NB4 (cell line): ENCODE results near the gene ZBTB46.

Experiments
- DNase-seq: peaks from one replicate; pipeline ENCODE4 v3.0.0; 2010; ENCODE audit warnings: low read depth
- H3K4me3 ChIP-seq: one replicate; pipeline ENCODE4 v1.5.1; 2011; ENCODE audit warnings: mild to moderate bottlenecking, low read depth, low read length, moderate library complexity
- MYC ChIP-seq: IDR thresholded peaks from 2 replicates; pipeline ENCODE4 v1.6.1; 2011; ENCODE audit warnings: low read depth, low read length
- POLR2A ChIP-seq: IDR thresholded peaks from 2 replicates; pipeline ENCODE4 v1.6.1; 2011; ENCODE audit warnings: mild to moderate bottlenecking; ENCODE audit not compliant: insufficient read length; ENCODE audit errors: extremely low read depth
- TF ChIP-seq, protein P1 (sequence below): IDR thresholded peaks from 2 replicates; pipeline ENCODE4 v1.6.1; 2011; ENCODE audit warnings: low read depth, low read length
- TF ChIP-seq, protein P2 (sequence below): IDR thresholded peaks from one replicate; pipeline ENCODE4 v1.5.1; 2012; ENCODE audit warnings: low read depth, low read length

Gene ZBTB46

DNA sequence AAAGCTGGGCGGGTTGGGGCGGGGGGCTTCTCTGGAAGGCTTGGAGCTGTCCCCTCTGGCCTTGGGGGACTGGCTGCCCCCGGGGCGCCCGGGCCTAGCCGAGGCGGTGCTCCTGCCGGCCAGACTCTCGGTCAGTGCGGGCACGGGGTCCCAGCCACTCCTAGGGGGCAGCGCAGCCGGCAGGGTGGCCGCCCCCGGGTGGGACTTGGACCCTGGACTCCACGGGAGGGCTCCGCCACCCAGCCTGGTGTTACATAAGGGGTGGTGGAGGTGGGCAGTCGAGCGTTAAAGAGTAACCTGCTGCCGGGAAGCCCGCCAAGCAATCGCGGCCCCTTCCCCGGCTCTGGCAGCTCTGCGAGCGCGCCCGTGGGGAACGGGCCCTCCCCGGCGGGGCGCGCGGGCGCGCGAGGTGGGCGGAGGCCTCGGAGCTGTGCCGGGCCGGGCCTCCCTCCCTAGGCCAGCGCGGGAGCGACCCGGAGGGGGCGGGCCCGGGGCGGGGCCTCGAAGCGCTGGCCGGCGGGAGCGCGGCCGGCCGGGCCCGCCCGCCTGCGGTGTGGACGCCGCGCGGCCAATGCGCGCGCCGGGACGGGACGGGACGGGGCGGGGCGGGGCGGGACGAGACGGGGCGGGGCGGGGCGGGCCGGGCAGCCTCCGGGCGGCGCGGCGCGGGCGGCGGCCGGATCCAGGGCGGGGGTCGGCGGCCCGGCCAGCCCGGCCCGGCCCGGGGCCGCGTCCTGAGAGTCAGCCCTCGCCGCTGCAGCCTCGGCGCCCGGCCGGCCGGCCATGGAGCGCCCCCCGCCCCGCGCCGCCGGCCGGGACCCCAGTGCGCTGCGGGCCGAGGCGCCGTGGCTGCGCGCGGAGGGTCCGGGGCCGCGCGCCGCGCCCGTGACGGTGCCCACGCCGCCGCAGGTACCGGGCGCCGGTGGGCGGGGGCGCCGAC is 91.7 kb downstream of the ZBTB46 start, which contains the start of gene SLC2A4RG:
SLC2A4RG (plus strand) TSS at position 647 of the 940 bp plus-strand sequence; CDS start at position 784, 137 bp downstream.
- peak; percentile 82 for DNase-seq
- TF ChIP-seq POLR2A: peak; percentile 21
- no peak for TF ChIP-seq MYC
- peak within 1 kb of the TSS; percentile 74 for H3K4me3 ChIP-seq

DNA sequence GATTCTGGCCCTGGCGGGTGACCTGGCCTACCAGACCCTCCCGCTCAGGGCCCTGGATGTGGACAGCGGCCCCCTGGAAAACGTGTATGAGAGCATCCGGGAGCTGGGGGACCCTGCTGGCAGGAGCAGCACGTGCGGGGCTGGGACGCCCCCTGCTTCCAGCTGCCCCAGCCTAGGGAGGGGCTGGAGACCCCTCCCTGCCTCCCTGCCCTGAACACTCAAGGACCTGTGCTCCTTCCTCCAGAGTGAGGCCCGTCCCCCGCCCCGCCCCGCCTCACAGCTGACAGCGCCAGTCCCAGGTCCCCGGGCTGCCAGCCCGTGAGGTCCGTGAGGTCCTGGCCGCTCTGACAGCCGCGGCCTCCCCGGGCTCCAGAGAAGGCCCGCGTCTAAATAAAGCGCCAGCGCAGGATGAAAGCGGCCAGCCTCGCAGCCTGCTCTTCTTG is 92.4 kb downstream of the ZBTB46 start:
- H3K4me3 ChIP-seq: no peak overlapping the region
- TF ChIP-seq, protein P1, sequence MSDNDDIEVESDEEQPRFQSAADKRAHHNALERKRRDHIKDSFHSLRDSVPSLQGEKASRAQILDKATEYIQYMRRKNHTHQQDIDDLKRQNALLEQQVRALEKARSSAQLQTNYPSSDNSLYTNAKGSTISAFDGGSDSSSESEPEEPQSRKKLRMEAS: no peak
- TF ChIP-seq MYC (no peak), POLR2A (no peak)
- TF ChIP-seq, protein P2, sequence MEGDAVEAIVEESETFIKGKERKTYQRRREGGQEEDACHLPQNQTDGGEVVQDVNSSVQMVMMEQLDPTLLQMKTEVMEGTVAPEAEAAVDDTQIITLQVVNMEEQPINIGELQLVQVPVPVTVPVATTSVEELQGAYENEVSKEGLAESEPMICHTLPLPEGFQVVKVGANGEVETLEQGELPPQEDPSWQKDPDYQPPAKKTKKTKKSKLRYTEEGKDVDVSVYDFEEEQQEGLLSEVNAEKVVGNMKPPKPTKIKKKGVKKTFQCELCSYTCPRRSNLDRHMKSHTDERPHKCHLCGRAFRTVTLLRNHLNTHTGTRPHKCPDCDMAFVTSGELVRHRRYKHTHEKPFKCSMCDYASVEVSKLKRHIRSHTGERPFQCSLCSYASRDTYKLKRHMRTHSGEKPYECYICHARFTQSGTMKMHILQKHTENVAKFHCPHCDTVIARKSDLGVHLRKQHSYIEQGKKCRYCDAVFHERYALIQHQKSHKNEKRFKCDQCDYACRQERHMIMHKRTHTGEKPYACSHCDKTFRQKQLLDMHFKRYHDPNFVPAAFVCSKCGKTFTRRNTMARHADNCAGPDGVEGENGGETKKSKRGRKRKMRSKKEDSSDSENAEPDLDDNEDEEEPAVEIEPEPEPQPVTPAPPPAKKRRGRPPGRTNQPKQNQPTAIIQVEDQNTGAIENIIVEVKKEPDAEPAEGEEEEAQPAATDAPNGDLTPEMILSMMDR: no peak
- DNase-seq: no peak

DNA sequence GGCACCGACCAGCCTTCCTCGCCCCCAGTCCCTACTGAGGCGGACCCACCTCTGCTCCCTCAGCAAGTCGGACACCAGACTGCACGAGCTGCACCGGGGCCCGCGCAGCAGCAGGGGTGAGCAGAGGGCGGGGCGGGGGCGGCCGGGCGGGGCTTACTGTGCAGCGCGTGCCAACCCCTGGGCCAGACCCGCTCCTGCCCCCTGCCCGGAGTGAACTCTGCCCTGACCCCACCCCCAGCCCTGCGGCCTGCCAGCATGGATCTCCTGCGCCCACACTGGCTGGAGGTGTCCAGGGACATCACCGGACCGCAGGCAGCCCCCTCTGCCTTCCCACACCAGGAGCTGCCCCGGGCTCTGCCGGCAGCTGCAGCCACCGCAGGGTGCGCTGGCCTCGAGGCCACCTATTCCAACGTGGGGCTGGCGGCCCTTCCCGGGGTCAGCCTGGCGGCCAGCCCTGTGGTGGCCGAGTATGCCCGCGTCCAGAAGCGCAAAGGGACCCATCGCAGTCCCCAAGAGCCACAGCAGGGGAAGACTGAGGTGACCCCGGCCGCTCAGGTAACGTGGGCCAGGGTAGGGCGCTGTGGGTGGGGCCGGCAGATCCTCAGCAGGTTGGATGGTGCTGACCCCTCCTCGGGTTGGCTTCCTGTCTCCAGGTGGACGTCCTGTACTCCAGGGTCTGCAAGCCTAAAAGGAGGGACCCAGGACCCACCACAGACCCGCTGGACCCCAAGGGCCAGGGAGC is 92.9 kb downstream of the ZBTB46 start:
- H3K4me3 ChIP-seq: no peak overlapping the region
- no peak for DNase-seq
- TF ChIP-seq, protein P1: no peak
- TF ChIP-seq MYC (no peak), POLR2A (no peak)
- TF ChIP-seq, protein P2: no peak

DNA sequence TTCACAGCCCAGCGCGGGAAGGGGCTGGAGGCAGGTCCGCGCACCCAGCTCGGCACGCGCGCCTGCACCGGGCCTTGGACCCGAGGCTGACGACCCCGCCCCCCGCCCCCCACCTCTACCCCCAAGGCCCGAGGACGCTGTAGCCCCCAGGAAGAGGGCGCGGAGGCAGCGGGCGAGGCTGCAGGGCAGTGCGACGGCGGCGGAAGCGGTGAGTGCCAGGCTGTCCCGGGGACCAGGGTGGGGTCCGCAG is 93.4 kb downstream of the ZBTB46 start:
- no peak overlapping the region for H3K4me3 ChIP-seq
- no peak for DNase-seq
- TF ChIP-seq, protein P2: no peak

DNA sequence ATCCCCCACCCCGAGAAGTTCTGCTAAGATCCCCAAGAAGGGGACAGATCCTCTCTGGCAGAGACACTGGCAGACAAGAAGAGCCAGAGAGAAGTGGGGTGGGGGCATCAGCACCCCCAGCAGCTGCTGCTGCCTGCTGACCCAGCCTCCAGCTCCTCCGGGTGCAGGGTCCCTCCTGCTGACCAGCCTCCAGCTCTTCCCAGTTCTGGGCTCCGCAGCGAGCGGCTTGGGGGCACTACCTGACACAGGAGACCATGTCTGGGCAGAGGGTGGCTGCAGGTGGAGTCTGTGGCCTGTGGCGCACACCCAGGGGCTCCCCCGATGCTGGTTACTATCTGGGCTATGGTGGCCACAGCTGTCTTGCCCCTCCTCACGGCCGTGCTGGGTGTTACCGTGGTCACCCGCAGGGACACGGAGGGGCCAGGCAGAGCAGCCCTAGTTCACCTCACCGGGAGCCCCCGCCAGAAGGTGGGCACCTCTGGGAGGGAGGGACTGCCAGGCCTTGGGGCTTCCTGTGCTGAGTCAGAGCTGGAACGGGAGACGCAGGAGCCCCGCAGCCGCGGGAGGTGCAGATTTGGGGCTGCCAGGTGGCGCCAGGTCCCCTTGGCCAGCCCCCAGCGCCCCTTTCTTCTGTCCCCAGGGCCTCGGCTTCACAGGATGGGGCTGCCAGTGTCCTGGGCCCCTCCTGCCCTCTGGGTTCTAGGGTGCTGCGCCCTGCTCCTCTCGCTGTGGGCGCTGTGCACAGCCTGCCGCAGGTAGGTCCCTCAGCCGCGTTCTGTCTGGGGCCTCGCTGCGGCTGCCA is 94.0 kb downstream of the ZBTB46 start:
- DNase-seq: no peak
- no peak overlapping the region for H3K4me3 ChIP-seq
- TF ChIP-seq MYC (no peak), POLR2A (no peak)

DNA sequence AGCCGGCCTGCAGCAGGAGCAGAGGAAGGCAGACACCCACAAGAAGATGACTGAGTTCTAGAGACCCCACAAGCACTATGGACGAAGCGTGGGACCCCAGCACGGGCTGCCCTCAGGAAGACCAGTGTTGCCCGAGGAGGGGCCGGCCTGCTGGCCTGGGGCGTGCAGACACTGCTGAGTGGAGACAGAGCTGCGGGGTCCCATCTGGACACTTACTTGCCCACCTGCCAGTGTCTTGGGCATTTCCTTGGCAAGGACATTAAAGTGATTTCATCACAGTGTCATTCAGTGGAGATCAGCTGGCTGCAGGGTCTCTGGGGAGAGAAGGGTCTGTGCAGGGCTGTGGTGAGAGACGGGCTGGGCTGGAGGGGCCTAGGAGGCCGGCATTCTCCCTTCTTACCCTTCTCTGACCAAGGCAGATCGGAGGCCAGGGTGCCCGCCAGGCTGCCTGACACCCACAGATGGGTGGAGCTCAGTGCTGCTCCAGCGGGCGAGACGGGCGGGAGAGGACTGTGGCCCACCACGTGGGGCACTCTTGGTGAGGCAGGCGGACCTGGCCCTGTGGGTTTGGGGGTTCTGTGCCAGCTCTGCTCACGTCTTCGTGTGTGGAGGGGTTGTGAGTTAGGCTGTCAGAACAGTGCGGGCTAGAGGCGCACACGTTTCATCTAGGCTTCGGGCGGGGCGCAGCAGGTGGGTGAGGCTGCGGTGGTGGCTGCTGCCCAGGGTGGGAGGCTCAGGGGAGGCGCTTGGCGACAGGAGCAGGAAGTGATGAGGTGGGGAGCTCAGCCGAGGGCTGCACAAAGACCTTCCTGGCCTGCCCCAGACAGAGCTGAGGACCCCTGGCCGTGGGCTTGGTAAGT is 95.0 kb downstream of the ZBTB46 start, which contains the start of gene LIME1:
LIME1 (plus strand) TSS at position 806 of the 860 bp plus-strand sequence. CDS start 886 bp downstream, outside the sequence.
- no peak for TF ChIP-seq MYC
- TF ChIP-seq POLR2A: no peak
- TF ChIP-seq, protein P2: no peak
- TF ChIP-seq, protein P1: no peak
- DNase-seq: no peak
- H3K4me3 ChIP-seq: no peak within 1 kb of the TSS
